ENCODE results near the gene MGAT3. TPM values are rescaled to one million over a fixed set of nuclear protein-coding genes. Genes with fewer than 3 reads are reported as not detected.

The MGAT3 gene
- total and polyA plus RNA-seq, 2 donors (not counting 3 experiments of a cell fraction or from before 2014, with no cell fraction given): not detected

GRCh38 chr22:39481054-39481453 is 24.2 kb downstream of the MGAT3 start:
- no peaks in the 10 kb centered on the region for H3K27me3 ChIP-seq (ENCODE audit: control insufficient read depth in 2 of 2, insufficient read depth in 2 of 2, low read length in 2 of 2)
- H3K4me2 ChIP-seq (ENCODE audit: insufficient read depth, low read length): no peak overlapping the region
- intact Hi-C loops (cut with micrococcal nuclease) (no loop called here), dilution Hi-C loops (cut with MboI; ENCODE audit: extremely low pct_ligation_motif_present, low sequenced_read_pairs) (no loop called here)
- H3K9me1 ChIP-seq (replicated peaks; ENCODE audit: control insufficient read depth, extremely low read depth, insufficient read depth, low read length): no peaks in the 10 kb centered on the region
- BruUV-seq (replicated peaks): no TSS peak
- H3K79me2 ChIP-seq (ENCODE audit: control insufficient read depth, insufficient read depth, low read length): no peaks in the 10 kb centered on the region
- H3K4me3 ChIP-seq (replicated peaks in 1 of 3; ENCODE audit: insufficient read depth in 1 of 3, low read depth in 1 of 3, low read length in 3 of 3): no peak overlapping the region
- ChIA-PET POLR2A (no interaction called here), CTCF (interaction anchor here (1.0 kb wide), 1 partner anchor 13 kb away, joined by 5 read pairs; no protein-coding TSS in a partner anchor)
- TF ChIP-seq MYC (IDR thresholded peaks at IDR 0.05; ENCODE audit: low read depth, low read length) (no peak), JUN (IDR thresholded peaks at IDR 0.05; ENCODE audit: borderline replicate concordance, insufficient read depth, insufficient read length, low read depth) (no peak), POLR2AphosphoS5 (IDR thresholded peaks at IDR 0.05; ENCODE audit: insufficient read depth, low read depth, low read length) (no peak), MAX (IDR thresholded peaks at IDR 0.05; ENCODE audit: insufficient read depth, insufficient read length) (no peak), GATA2 (IDR thresholded peaks at IDR 0.05; ENCODE audit: insufficient read depth, insufficient read length, low read depth, low read length) (no peak), CTCF (IDR thresholded peaks at IDR 0.05; ENCODE audit: extremely low read depth in 1 of 2, insufficient read depth in 1 of 2, low read depth in 1 of 2, low read length in 2 of 2) (no peak), FOS (IDR thresholded peaks at IDR 0.05; ENCODE audit: borderline replicate concordance, insufficient read depth, low read length) (no peak), POLR2A (IDR thresholded peaks at IDR 0.05; ENCODE audit: low read depth, low read length) (no peak), EZH2 (IDR thresholded peaks at IDR 0.05; ENCODE audit: borderline replicate concordance, low read depth, low read length, severe bottlenecking) (no peak)
- no peak overlapping the region for H3K9ac ChIP-seq (replicated peaks; ENCODE audit: extremely low read depth, insufficient read depth, low read length)
- H3K36me3 ChIP-seq (ENCODE audit: control insufficient read depth in 2 of 2, extremely low read depth in 1 of 2, insufficient read depth in 2 of 2, low read length in 2 of 2): no peaks in the 10 kb centered on the region
- FAIRE-seq (no peak), DNase-seq (ENCODE audit: low read depth, low spot score) (no peak)
- no peaks in the 10 kb centered on the region for H3K4me1 ChIP-seq (ENCODE audit: control insufficient read depth, extremely low read depth, insufficient read depth, low read length)
- no peak overlapping the region for H3K27ac ChIP-seq (ENCODE audit: insufficient read depth, low read depth, low read length)
- no peaks in the 10 kb centered on the region for H3K9me3 ChIP-seq (replicated peaks; ENCODE audit: control insufficient read depth, insufficient read depth, low read length)
- no peaks in the 10 kb centered on the region for H4K20me1 ChIP-seq (replicated peaks; ENCODE audit: control insufficient read depth, extremely low read depth, insufficient read depth, low read length)
- H2AFZ ChIP-seq (ENCODE audit: low read depth, low read length): no peak overlapping the region

Data from endothelial cell of umbilical vein (primary cell).